Stomach smooth muscle (tissue), 2 donors: Measurements from ENCODE around the gene KRTAP19-3.
"Not testable (repeated sequence)": the region's sequence is repeated elsewhere in the genome, so short reads cannot be mapped to it uniquely, and the experiment has no call there.

Source experiments
- H3K27ac ChIP-seq: one replicate; pipeline ENCODE4 v1.7.0; 2013; ENCODE audit warnings: mild to moderate bottlenecking, low read length, inconsistent platforms
- H3K27me3 ChIP-seq, 2 donors: one replicate each; pipeline ENCODE4 v1.7.0; 2013; ENCODE audit warnings: low read length in 2 of 2; ENCODE audit not compliant: insufficient read depth in 2 of 2, control insufficient read depth in 1 of 2
- H3K36me3 ChIP-seq, 2 donors: one replicate each; pipeline ENCODE4 v1.7.0; 2013; ENCODE audit warnings: low read length in 2 of 2; ENCODE audit not compliant: control insufficient read depth in 2 of 2, insufficient read depth in 2 of 2
- H3K4me1 ChIP-seq: one replicate; pipeline ENCODE4 v1.7.0; 2013; ENCODE audit warnings: low read length; ENCODE audit not compliant: control insufficient read depth, insufficient read depth
- H3K4me3 ChIP-seq, 2 donors: one replicate each; pipeline ENCODE4 v1.7.0; 2013; ENCODE audit warnings: low read length in 2 of 2
- H3K9ac ChIP-seq, 2 donors: one replicate each; pipeline ENCODE4 v1.7.0; 2013; ENCODE audit warnings: low read length in 2 of 2, mild to moderate bottlenecking in 1 of 2
- H3K9me3 ChIP-seq, 2 donors: one replicate each; pipeline ENCODE4 v1.7.0; 2013; ENCODE audit warnings: low read length in 2 of 2; ENCODE audit not compliant: control insufficient read depth in 2 of 2
- donor health status: healthy.
- donor health status: Pancreatic carcinoma.

The KRTAP19-3 gene

GRCh38 chr21:30491963-30492428 is at the start of gene KRTAP19-3:
Gene KRTAP19-3 (minus strand): TSS chr21:30492013. CDS start chr21:30491957, 56 bp downstream.
- H3K4me1 ChIP-seq, result no peaks in the 10 kb centered on the region
- H3K27ac ChIP-seq, result no peak within 1 kb of the TSS
- no peaks in the 10 kb centered on the region for H3K9me3 ChIP-seq
- no peak within 1 kb of the TSS for H3K9ac ChIP-seq
- no peaks in the 10 kb centered on the region for H3K27me3 ChIP-seq
- H3K4me3 ChIP-seq, result no peak within 1 kb of the TSS
- no peaks in the 10 kb centered on the region for H3K36me3 ChIP-seq

DNA sequence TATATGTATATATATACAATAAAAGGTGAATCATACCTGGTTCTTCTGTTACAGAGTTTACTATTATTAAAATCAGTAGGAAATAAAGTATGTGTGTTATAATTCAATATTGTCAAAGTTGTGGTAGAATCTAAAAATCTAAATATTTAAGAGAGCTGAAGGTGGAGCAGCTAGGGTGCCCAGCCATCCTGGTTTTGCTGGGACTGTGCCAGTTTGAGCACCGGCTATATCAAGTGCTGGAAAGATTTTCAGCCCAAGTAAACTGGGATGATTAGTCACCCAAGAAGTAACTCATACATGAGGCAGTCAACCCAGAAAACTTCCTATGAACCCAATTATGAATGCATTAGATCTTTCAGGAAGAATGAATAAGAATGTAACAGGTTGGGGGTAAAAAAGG is 27.1 kb upstream of the KRTAP19-3 start:
- H3K4me3 ChIP-seq, result no peak overlapping the region
- no peak overlapping the region for H3K9ac ChIP-seq
- H3K27ac ChIP-seq, result no peak overlapping the region
- no peaks in the 10 kb centered on the region for H3K9me3 ChIP-seq
- no peaks in the 10 kb centered on the region for H3K27me3 ChIP-seq
- no peaks in the 10 kb centered on the region for H3K4me1 ChIP-seq
- no peaks in the 10 kb centered on the region for H3K36me3 ChIP-seq

- H3K4me3 ChIP-seq, result no peak overlapping the region
- H3K27me3 ChIP-seq, result no peaks in the 10 kb centered on the region
- H3K36me3 ChIP-seq, result no peaks in the 10 kb centered on the region
- no peak overlapping the region for H3K27ac ChIP-seq
- H3K9ac ChIP-seq, result no peak overlapping the region
- H3K9me3 ChIP-seq, result no peaks in the 10 kb centered on the region
- H3K4me1 ChIP-seq, result no peaks in the 10 kb centered on the region
Measured at GRCh38 chr21:30515681-30516080, 23.9 kb upstream of the KRTAP19-3 start.

GRCh38 chr21:30505621-30506205 is 13.9 kb upstream of the KRTAP19-3 start:
- H3K4me1 ChIP-seq, H3K4me3 ChIP-seq, H3K9me3 ChIP-seq, H3K36me3 ChIP-seq, H3K27me3 ChIP-seq, H3K9ac ChIP-seq, H3K27ac ChIP-seq: not testable (repeated sequence)

DNA sequence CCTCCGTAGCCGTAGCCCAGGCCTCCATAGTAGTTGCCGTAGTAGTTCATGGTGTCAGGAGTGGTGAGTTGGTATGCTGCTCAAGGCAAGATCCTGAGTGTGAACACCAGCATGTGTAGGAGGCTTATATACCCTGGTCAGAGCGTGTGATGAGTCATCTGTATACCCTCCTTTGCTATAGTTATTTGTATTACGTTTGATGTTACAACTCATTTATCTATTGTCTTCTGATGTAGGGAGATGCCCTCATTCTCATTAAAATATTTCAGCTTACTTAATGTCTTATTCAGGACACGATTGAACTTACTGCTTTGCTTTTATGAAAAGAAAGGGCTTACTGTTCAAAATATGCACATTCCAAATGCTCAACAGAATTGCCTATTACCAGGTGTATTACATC is 10.2 kb upstream of the KRTAP19-3 start, which contains the start of gene KRTAP19-5:
KRTAP19-5 (minus strand) TSS at position 101 of the 400 bp plus-strand sequence; CDS start at position 50, 51 bp downstream.
- no peak within 1 kb of the TSS for H3K9ac ChIP-seq
- H3K4me3 ChIP-seq, result no peak within 1 kb of the TSS
- H3K36me3 ChIP-seq, result no peaks in the 10 kb centered on the region
- H3K27ac ChIP-seq, result no peak within 1 kb of the TSS
- peaks cover 0 to 4% of the 10 kb centered on the region in 2 donors for H3K9me3 ChIP-seq
- H3K27me3 ChIP-seq, result no peaks in the 10 kb centered on the region
- no peaks in the 10 kb centered on the region for H3K4me1 ChIP-seq

- H3K36me3 ChIP-seq, result no peaks in the 10 kb centered on the region
- no peak within 1 kb of the TSS for H3K4me3 ChIP-seq
- H3K27ac ChIP-seq, result no peak within 1 kb of the TSS
- H3K27me3 ChIP-seq, result no peaks in the 10 kb centered on the region
- no peak within 1 kb of the TSS for H3K9ac ChIP-seq
- H3K4me1 ChIP-seq, result no peaks in the 10 kb centered on the region
- peaks cover 0 to 4% of the 10 kb centered on the region in 2 donors for H3K9me3 ChIP-seq
Measured at GRCh38 chr21:30497065-30497464, 5.3 kb upstream of the KRTAP19-3 start, which contains the start of gene KRTAP19-4. Gene KRTAP19-4 (minus strand): TSS chr21:30497165. CDS start chr21:30497110, 55 bp downstream.

DNA sequence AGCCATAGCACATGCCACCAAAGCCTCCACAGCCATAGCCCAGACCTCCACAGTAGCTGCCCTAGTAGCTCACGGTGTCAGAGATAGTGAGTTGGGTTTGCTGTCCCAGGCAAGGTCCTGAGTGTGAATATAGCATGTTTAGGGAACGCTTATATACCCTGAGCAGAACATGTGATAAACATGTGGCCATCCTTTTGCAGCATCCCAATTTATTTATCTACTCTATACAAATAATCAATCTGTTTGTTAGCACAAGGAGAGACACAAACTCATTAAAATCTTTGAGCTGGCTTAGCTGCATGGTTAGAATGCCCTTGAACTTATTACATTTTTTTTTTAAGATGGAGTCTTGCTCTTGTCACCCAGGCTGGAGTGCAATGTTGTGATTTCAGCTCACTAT is 4.5 kb downstream of the KRTAP19-3 start, which contains the start of gene KRTAP19-2:
KRTAP19-2 (minus strand) TSS at position 101 of the 400 bp plus-strand sequence; CDS start at position 13, 88 bp downstream.
- Histone ChIP-seq H3K27ac (no peak within 1 kb of the TSS), H3K9me3 (no peaks in the 10 kb centered on the region), H3K4me3 (no peak within 1 kb of the TSS), H3K4me1 (no peaks in the 10 kb centered on the region), H3K36me3 (no peaks in the 10 kb centered on the region), H3K27me3 (no peaks in the 10 kb centered on the region), H3K9ac (no peak within 1 kb of the TSS)

DNA sequence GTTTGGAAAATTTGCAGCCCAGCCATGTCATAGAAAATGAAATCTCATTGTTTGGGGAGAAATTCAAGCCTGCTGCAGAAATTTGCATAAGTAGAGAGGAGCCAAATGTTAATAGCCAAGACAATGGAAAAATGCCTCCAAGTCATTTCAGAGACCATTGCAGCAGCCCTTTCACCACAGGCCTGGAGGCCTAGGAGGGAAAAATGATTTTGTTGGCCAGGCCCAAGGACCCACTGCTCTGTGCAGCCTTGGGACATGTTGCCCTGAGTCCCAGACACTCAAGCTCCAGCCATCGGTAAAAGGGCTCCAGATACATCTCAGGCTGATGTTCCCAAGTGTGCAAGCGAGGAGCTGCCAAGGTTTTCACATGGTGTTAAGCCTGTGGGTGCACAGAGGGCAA is 5.6 kb downstream of the KRTAP19-3 start:
- Histone ChIP-seq H3K9ac (no peak overlapping the region), H3K9me3 (no peaks in the 10 kb centered on the region), H3K27ac (no peak overlapping the region), H3K27me3 (no peaks in the 10 kb centered on the region), H3K36me3 (no peaks in the 10 kb centered on the region), H3K4me1 (no peaks in the 10 kb centered on the region), H3K4me3 (no peak overlapping the region)

GRCh38 chr21:30482130-30482529 is 9.7 kb downstream of the KRTAP19-3 start:
- H3K27ac ChIP-seq, result no peak overlapping the region
- H3K9ac ChIP-seq, result no peak overlapping the region
- H3K27me3 ChIP-seq, result no peaks in the 10 kb centered on the region

GRCh38 chr21:30480145-30480544 is 11.7 kb downstream of the KRTAP19-3 start, which contains the start of gene KRTAP19-1:
Gene KRTAP19-1 (minus strand): TSS chr21:30480367. CDS start chr21:30480317, 50 bp downstream.
- no peak within 1 kb of the TSS for H3K27ac ChIP-seq
- no peaks in the 10 kb centered on the region for H3K36me3 ChIP-seq
- H3K27me3 ChIP-seq, result no peaks in the 10 kb centered on the region
- no peak within 1 kb of the TSS for H3K9ac ChIP-seq
- H3K9me3 ChIP-seq, result no peaks in the 10 kb centered on the region
- no peaks in the 10 kb centered on the region for H3K4me1 ChIP-seq
- no peak within 1 kb of the TSS for H3K4me3 ChIP-seq

More at GRCh38 chr21:30482130-30482529, 9.7 kb downstream of the KRTAP19-3 start:
- Histone ChIP-seq H3K9me3 (no peaks in the 10 kb centered on the region), H3K4me3 (no peak overlapping the region), H3K4me1 (no peaks in the 10 kb centered on the region), H3K36me3 (no peaks in the 10 kb centered on the region)

DNA sequence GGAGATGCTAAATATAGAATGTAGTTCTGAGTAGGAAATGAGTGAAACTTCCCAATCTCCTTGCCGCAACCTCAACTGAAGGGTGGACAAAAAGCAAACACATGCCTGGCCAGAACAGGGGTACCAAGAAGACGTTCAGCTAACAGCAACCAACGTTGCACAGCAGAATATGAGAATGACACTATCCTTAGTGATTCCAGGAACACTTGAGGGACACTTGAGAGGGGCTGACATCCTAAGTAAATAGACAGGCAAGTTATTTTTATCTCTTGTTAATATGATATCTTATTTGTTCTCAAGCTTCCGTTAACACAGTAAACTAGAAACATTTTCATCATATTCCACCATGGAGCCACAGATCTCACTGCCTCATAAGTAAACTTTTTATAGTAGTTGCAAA is 12.6 kb downstream of the KRTAP19-3 start:
- no peaks in the 10 kb centered on the region for H3K27me3 ChIP-seq
- no peaks in the 10 kb centered on the region for H3K4me1 ChIP-seq
- H3K4me3 ChIP-seq, result no peak overlapping the region
- no peak overlapping the region for H3K27ac ChIP-seq
- H3K36me3 ChIP-seq, result no peaks in the 10 kb centered on the region
- no peaks in the 10 kb centered on the region for H3K9me3 ChIP-seq
- no peak overlapping the region for H3K9ac ChIP-seq
